ENCODE results near the gene SEC63. TPM values are rescaled to one million over a fixed set of nuclear protein-coding genes. Genes with fewer than 3 reads are reported as not detected.
"Not testable (repeated sequence)": the region's sequence is repeated elsewhere in the genome, so short reads cannot be mapped to it uniquely, and the experiment has no call there.

Gene SEC63
- total RNA-seq, 4 donors from 2014 or later: 28.1 to 42.6 (median 32.9) TPM

GRCh38 chr6:108001696-108002231 lies 43.8 kb upstream of the SEC63 start:
- no peaks in the 10 kb centered on the region for H3K9me3 ChIP-seq
- H3K4me3 ChIP-seq: no peak overlapping the region
- WGBS, 2 donors (ENCODE audit: low coverage in 1 of 2): 85 to 92% methylated on average over 5 of the region's 7 CpGs
- H3K27ac ChIP-seq: no peak overlapping the region
- H3K36me3 ChIP-seq: no peaks in the 10 kb centered on the region
- H3K27me3 ChIP-seq: no peaks in the 10 kb centered on the region
- ATAC-seq: no peak
- TF ChIP-seq EP300 (IDR thresholded peaks at IDR 0.05): no peak
- TF ChIP-seq POLR2A (IDR thresholded peaks at IDR 0.05): no peak
- TF ChIP-seq, protein P1, sequence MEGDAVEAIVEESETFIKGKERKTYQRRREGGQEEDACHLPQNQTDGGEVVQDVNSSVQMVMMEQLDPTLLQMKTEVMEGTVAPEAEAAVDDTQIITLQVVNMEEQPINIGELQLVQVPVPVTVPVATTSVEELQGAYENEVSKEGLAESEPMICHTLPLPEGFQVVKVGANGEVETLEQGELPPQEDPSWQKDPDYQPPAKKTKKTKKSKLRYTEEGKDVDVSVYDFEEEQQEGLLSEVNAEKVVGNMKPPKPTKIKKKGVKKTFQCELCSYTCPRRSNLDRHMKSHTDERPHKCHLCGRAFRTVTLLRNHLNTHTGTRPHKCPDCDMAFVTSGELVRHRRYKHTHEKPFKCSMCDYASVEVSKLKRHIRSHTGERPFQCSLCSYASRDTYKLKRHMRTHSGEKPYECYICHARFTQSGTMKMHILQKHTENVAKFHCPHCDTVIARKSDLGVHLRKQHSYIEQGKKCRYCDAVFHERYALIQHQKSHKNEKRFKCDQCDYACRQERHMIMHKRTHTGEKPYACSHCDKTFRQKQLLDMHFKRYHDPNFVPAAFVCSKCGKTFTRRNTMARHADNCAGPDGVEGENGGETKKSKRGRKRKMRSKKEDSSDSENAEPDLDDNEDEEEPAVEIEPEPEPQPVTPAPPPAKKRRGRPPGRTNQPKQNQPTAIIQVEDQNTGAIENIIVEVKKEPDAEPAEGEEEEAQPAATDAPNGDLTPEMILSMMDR (IDR thresholded peaks at IDR 0.05): no peak
- TF ChIP-seq POLR2AphosphoS5 (IDR thresholded peaks at IDR 0.05): no peak
- no peaks in the 10 kb centered on the region for H3K4me1 ChIP-seq

GRCh38 chr6:108000259-108000658 lies 42.3 kb upstream of the SEC63 start:
- not testable (repeated sequence) for ATAC-seq

GRCh38 chr6:107999341-107999740 lies 41.3 kb upstream of the SEC63 start:
- H3K4me1 ChIP-seq: no peaks in the 10 kb centered on the region
- no peak overlapping the region for H3K27ac ChIP-seq
- TF ChIP-seq POLR2A (IDR thresholded peaks at IDR 0.05) (no peak), EP300 (IDR thresholded peaks at IDR 0.05) (no peak), POLR2AphosphoS5 (IDR thresholded peaks at IDR 0.05) (no peak)
- TF ChIP-seq, protein P1 (IDR thresholded peaks at IDR 0.05): no peak
- H3K27me3 ChIP-seq: no peaks in the 10 kb centered on the region
- H3K4me3 ChIP-seq: no peak overlapping the region
- ATAC-seq: no peak
- no peaks in the 10 kb centered on the region for H3K9me3 ChIP-seq
- no peaks in the 10 kb centered on the region for H3K36me3 ChIP-seq

More at GRCh38 chr6:108000259-108000658, 42.3 kb upstream of the SEC63 start:
- not testable (repeated sequence) for H3K9me3 ChIP-seq, H3K4me1 ChIP-seq, H3K4me3 ChIP-seq, H3K27me3 ChIP-seq, H3K27ac ChIP-seq, H3K36me3 ChIP-seq
- 92% methylated on average over 5 of the region's 5 CpGs; no CpG with 5 or more reads in 1 of the 2 donors for WGBS, 2 donors (ENCODE audit: low coverage in 1 of 2)

DNA sequence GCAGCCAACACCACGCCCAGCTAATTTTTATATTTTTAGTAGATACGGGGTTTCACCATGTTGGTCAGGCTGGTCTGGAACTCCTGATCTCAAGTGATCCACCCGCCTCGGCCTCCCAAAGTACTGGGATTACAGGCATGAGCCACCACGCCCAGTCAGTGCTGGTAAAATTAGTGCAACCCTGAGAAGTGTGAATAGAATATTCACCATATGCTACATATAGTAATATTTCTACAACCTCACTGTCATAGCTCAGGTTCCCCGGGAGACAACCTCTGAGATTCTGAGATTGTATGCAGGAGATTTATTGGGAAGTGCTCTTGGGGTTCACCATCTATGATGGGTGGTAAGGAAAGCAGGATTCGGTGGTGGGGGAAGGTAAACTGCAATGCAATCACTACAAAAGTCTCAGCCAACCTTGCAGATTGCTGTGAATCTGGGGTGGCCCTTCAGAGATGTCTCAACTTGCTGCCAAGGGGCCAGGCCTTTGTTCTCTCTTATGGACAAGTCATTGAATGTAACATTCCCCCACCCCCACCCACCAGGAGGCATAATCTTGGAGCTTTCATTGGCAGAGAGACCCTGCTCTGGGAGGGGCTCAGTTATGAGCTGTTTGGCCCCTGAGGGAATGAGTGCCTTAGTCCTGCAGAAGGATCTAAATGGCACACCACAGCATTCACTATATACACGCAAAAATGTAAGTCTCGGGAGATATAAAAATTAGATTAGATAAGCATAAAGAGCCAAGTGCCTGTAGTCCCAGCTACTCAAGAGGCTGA lies 34.0 kb upstream of the SEC63 start:
- Histone ChIP-seq H3K4me1 (no peaks in the 10 kb centered on the region), H3K27ac (no peak overlapping the region), H3K9me3 (no peaks in the 10 kb centered on the region), H3K36me3 (no peaks in the 10 kb centered on the region), H3K27me3 (no peaks in the 10 kb centered on the region), H3K4me3 (no peak overlapping the region)
- no peak for TF ChIP-seq EP300 (IDR thresholded peaks at IDR 0.05)
- TF ChIP-seq, protein P1 (IDR thresholded peaks at IDR 0.05): no peak
- TF ChIP-seq POLR2AphosphoS5 (IDR thresholded peaks at IDR 0.05): no peak
- no peak for TF ChIP-seq POLR2A (IDR thresholded peaks at IDR 0.05)
- no peak for ATAC-seq
- 79 to 89% methylated on average over 3 to 5 of the region's 9 CpGs for WGBS, 2 donors (ENCODE audit: low coverage in 1 of 2)

DNA sequence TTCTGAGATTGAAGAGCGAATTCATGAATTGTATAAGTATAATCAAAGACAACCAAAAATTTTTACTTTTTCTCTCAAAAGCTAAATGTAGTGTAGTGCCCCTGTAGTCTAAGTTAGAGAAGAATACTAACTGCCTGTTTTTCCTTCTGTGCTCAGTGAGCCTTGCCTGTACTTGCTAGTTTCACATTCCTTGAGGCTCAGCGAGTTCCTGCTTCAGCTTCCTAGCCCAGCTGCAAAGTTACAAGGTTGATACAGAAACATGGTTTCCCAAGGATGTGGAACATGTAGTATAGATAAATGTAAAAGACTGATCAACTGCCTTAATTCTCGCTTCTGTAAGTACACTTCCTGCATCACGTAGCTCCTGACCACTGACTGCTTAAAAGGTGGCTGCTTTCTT lies 33.1 kb upstream of the SEC63 start:
- Histone ChIP-seq H3K4me3 (no peak overlapping the region), H3K36me3 (no peaks in the 10 kb centered on the region), H3K27ac (no peak overlapping the region), H3K9me3 (no peaks in the 10 kb centered on the region), H3K27me3 (no peaks in the 10 kb centered on the region), H3K4me1 (no peaks in the 10 kb centered on the region)
- ATAC-seq: no peak
- 79 to 94% methylated on average over 2 to 4 of the region's 4 CpGs for WGBS, 2 donors (ENCODE audit: low coverage in 1 of 2)
- TF ChIP-seq POLR2AphosphoS5 (IDR thresholded peaks at IDR 0.05) (no peak), EP300 (IDR thresholded peaks at IDR 0.05) (no peak)

GRCh38 chr6:107990587-107990986 lies 32.6 kb upstream of the SEC63 start:
- not testable (repeated sequence) for H3K4me1 ChIP-seq, ATAC-seq, H3K9me3 ChIP-seq, H3K36me3 ChIP-seq, H3K27me3 ChIP-seq, H3K4me3 ChIP-seq, H3K27ac ChIP-seq
- WGBS, 2 donors (ENCODE audit: low coverage in 1 of 2): 62 to 71% methylated on average over 6 to 8 of the region's 8 CpGs
